GM23248 (cell line): ENCODE results near the gene EFL1. TPM values are rescaled to one million over a fixed set of nuclear protein-coding genes. Genes with fewer than 3 reads are reported as not detected.

Source experiments
- DNase-seq: peaks from one replicate; pipeline ENCODE4 v3.0.0-alpha.2; 2015
- H2AFZ ChIP-seq: fragments of 200-600 bp; sonication (generic); 2 replicates; pipeline ENCODE4 v1.6.1; 2016; ENCODE audit warnings: antibody characterized with exemption
- H3F3A ChIP-seq: fragments of 200-600 bp; sonication (generic); 2 replicates; pipeline ENCODE4 v1.6.1; 2016; ENCODE audit warnings: mild to moderate bottlenecking, antibody characterized with exemption, mixed run types; ENCODE audit not compliant: insufficient read depth
- H3K27ac ChIP-seq: fragments of 200-600 bp; sonication (generic); 2 replicates; pipeline ENCODE4 v1.5.1; 2016; ENCODE audit warnings: mild to moderate bottlenecking
- H3K27me3 ChIP-seq: fragments of 200-600 bp; sonication (generic); replicated peaks from 2 replicates; pipeline ENCODE4 v1.6.1; 2016; ENCODE audit warnings: mild to moderate bottlenecking; ENCODE audit not compliant: insufficient read depth
- H3K36me3 ChIP-seq: fragments of 200-600 bp; sonication (generic); 2 replicates; pipeline ENCODE4 v1.6.1; 2016; ENCODE audit warnings: low read depth, mild to moderate bottlenecking
- H3K4me1 ChIP-seq: fragments of 200-600 bp; sonication (generic); 2 replicates; pipeline ENCODE4 v1.6.1; 2016; ENCODE audit warnings: mild to moderate bottlenecking; ENCODE audit not compliant: insufficient read depth
- H3K4me2 ChIP-seq: fragments of 200-600 bp; sonication (generic); one replicate; pipeline ENCODE4 v1.6.1; 2016; ENCODE audit warnings: mild to moderate bottlenecking; ENCODE audit not compliant: unreplicated experiment
- H3K4me3 ChIP-seq: fragments of 200-600 bp; sonication (generic); 2 replicates; pipeline ENCODE4 v1.5.1; 2016; ENCODE audit warnings: mild to moderate bottlenecking
- H3K79me2 ChIP-seq: fragments of 200-600 bp; sonication (generic); 2 replicates; pipeline ENCODE4 v1.6.1; 2016; ENCODE audit warnings: mild to moderate bottlenecking; ENCODE audit not compliant: insufficient read depth
- H3K9ac ChIP-seq: fragments of 200-600 bp; sonication (generic); 2 replicates; pipeline ENCODE4 v1.6.1; 2016; ENCODE audit warnings: mild to moderate bottlenecking
- H3K9me2 ChIP-seq: fragments of 200-600 bp; sonication (generic); 2 replicates; pipeline ENCODE4 v1.6.1; 2016; ENCODE audit warnings: mixed run types, mild to moderate bottlenecking, moderate library complexity; ENCODE audit not compliant: insufficient read depth
- H3K9me3 ChIP-seq: fragments of 200-600 bp; sonication (generic); one replicate; pipeline ENCODE4 v1.6.1; 2017; ENCODE audit warnings: low read depth
- H4K20me1 ChIP-seq: fragments of 200-600 bp; sonication (generic); 2 replicates; pipeline ENCODE4 v1.6.0; 2016; ENCODE audit not compliant: insufficient read depth
- EZH2 ChIP-seq: fragments of 200-600 bp; sonication (generic); IDR thresholded peaks from 2 replicates; pipeline ENCODE4 v1.6.1; 2018; ENCODE audit warnings: antibody characterized with exemption, mild to moderate bottlenecking; ENCODE audit not compliant: insufficient read depth, poor library complexity, severe bottlenecking
- EZH2phosphoT487 ChIP-seq: fragments of 200-600 bp; sonication (generic); IDR thresholded peaks from 2 replicates; pipeline ENCODE4 v1.6.1; 2018; ENCODE audit warnings: antibody characterized with exemption, moderate library complexity, mild to moderate bottlenecking, low read depth; ENCODE audit not compliant: insufficient read depth
- WGBS, 2 experiments: methylation state at CpG; one replicate each; pipeline ENCODE4 v1.1.6; 2015 to 2017; ENCODE audit warnings: low lambda C conversion rate in 2 of 2, low coverage in 1 of 2; ENCODE audit errors: missing lambda C conversion rate in 2 of 2; 5-methylcytosine and 5-hydroxymethylcytosine counted together
- in situ Hi-C: fragments of 300-500 bp; cut with MboI; formaldehyde crosslinking; loops from 2 replicates; pipeline ENCODE4 v1.15.0; 2020
- polyA plus RNA-seq: library from polyadenylated mRNA; unstranded; fragments of >200 nt; fragmentation: Nextera tagmentation; extraction: Ambion mirVana; gene quantifications from 2 replicates; pipeline ENCODE4 v1.2.1, GENCODE V29; 2016
- total RNA-seq: library from RNA; depleted of rRNA; stranded (reverse); fragments of >200 nt; shearing (Covaris generic); gene quantifications from 2 replicates; pipeline ENCODE4 v1.2.3, GENCODE V29; 2014

The EFL1 gene
- total and polyA plus RNA-seq, 2 experiments from 2014 or later: 21.8 to 28.4 TPM

- Histone ChIP-seq H3K4me3 (no peak overlapping the region), H2AFZ (no peak overlapping the region), H3K27ac (no peak overlapping the region), H3K4me2 (no peak overlapping the region), H3K9me3 (no peaks in the 10 kb centered on the region), H3K4me1 (no peaks in the 10 kb centered on the region), H3F3A (0 out of 2 replicates have a peak, but pooled peaks cover 1% of the 10 kb centered on the region), H3K27me3 (peaks cover 29% of the 10 kb centered on the region), H4K20me1 (no peaks in the 10 kb centered on the region), H3K36me3 (no peaks in the 10 kb centered on the region), H3K9me2 (no peaks in the 10 kb centered on the region), H3K79me2 (no peaks in the 10 kb centered on the region), H3K9ac (no peak overlapping the region)
- in situ Hi-C loops: no loop called here
- DNase-seq: no peak
- WGBS, 2 experiments: 74 to 80% methylated on average over 15 to 16 of the region's 16 CpGs
- TF ChIP-seq EZH2 (no peak), EZH2phosphoT487 (no peak)
Measured at GRCh38 chr15:82306791-82307713, 44.5 kb upstream of the EFL1 start.

- TF ChIP-seq EZH2phosphoT487: no peak
- no peak for TF ChIP-seq EZH2
- 69 to 77% methylated on average over 7 of the region's 7 CpGs for WGBS, 2 experiments
- Histone ChIP-seq H3K4me1 (no peaks in the 10 kb centered on the region), H3F3A (no peaks in the 10 kb centered on the region), H3K9me2 (no peaks in the 10 kb centered on the region), H3K27ac (no peak overlapping the region), H4K20me1 (no peaks in the 10 kb centered on the region), H3K36me3 (no peaks in the 10 kb centered on the region), H3K27me3 (peaks cover 19% of the 10 kb centered on the region; the same call in 1 of the 2 replicates), H2AFZ (no peak overlapping the region), H3K9me3 (no peaks in the 10 kb centered on the region), H3K4me2 (no peak overlapping the region), H3K79me2 (no peaks in the 10 kb centered on the region), H3K9ac (no peak overlapping the region), H3K4me3 (no peak overlapping the region)
- in situ Hi-C loops: no loop called here
- DNase-seq: no peak
Measured at GRCh38 chr15:82305621-82306048, 43.1 kb upstream of the EFL1 start.

- no peaks in the 10 kb centered on the region for H3K9me3 ChIP-seq
- H3F3A ChIP-seq: no peaks in the 10 kb centered on the region
- 68 to 81% methylated on average over 4 of the region's 4 CpGs for WGBS, 2 experiments
- no peak overlapping the region for H3K27ac ChIP-seq
- no peak overlapping the region for H3K4me2 ChIP-seq
- H3K4me3 ChIP-seq: no peak overlapping the region
- H3K36me3 ChIP-seq: no peaks in the 10 kb centered on the region
- H3K79me2 ChIP-seq: no peaks in the 10 kb centered on the region
- DNase-seq: no peak
- no peak overlapping the region for H3K9ac ChIP-seq
- TF ChIP-seq EZH2phosphoT487 (no peak), EZH2 (no peak)
- no peaks in the 10 kb centered on the region for H3K4me1 ChIP-seq
- H3K9me2 ChIP-seq: no peaks in the 10 kb centered on the region
- H2AFZ ChIP-seq: no peak overlapping the region
- in situ Hi-C loops: no loop called here
- no peaks in the 10 kb centered on the region for H4K20me1 ChIP-seq
- peaks cover 12% of the 10 kb centered on the region; the same call in 1 of the 2 replicates for H3K27me3 ChIP-seq
Measured at GRCh38 chr15:82304778-82305090, 42.2 kb upstream of the EFL1 start.

- no peaks in the 10 kb centered on the region for H3K9me3 ChIP-seq
- 0 out of 2 replicates have a peak, but pooled peaks cover 6% of the 10 kb centered on the region for H3K27me3 ChIP-seq
- H3K4me2 ChIP-seq: no peak overlapping the region
- no peaks in the 10 kb centered on the region for H4K20me1 ChIP-seq
- WGBS, 2 experiments: 74 to 78% methylated on average over 11 of the region's 12 CpGs
- no peaks in the 10 kb centered on the region for H3K9me2 ChIP-seq
- H3K4me1 ChIP-seq: no peaks in the 10 kb centered on the region
- H3K9ac ChIP-seq: no peak overlapping the region
- in situ Hi-C loops: no loop called here
- H2AFZ ChIP-seq: no peak overlapping the region
- H3K27ac ChIP-seq: no peak overlapping the region
- H3K4me3 ChIP-seq: no peak overlapping the region
- DNase-seq: no peak
- TF ChIP-seq EZH2 (no peak), EZH2phosphoT487 (no peak)
- H3K36me3 ChIP-seq: no peaks in the 10 kb centered on the region
- no peaks in the 10 kb centered on the region for H3K79me2 ChIP-seq
- H3F3A ChIP-seq: no peaks in the 10 kb centered on the region
Measured at GRCh38 chr15:82303956-82304777, 41.6 kb upstream of the EFL1 start.
